ENCODE measurements around the gene IRX4.
A peak's percentile ranks its signal among the peaks of the same experiment; 100 is the strongest.

IRX4 gene

GRCh38 chr5:1909346-1909985 lies 26.7 kb upstream of the IRX4 start:
- H3K4me3 ChIP-seq (replicated peaks in 1 of 2; ENCODE audit: low read depth in 2 of 2, low read length in 2 of 2), result no peak overlapping the region
- DNase-seq (ENCODE audit: low read depth in 2 of 2), result no peak
- TF ChIP-seq, protein P1, sequence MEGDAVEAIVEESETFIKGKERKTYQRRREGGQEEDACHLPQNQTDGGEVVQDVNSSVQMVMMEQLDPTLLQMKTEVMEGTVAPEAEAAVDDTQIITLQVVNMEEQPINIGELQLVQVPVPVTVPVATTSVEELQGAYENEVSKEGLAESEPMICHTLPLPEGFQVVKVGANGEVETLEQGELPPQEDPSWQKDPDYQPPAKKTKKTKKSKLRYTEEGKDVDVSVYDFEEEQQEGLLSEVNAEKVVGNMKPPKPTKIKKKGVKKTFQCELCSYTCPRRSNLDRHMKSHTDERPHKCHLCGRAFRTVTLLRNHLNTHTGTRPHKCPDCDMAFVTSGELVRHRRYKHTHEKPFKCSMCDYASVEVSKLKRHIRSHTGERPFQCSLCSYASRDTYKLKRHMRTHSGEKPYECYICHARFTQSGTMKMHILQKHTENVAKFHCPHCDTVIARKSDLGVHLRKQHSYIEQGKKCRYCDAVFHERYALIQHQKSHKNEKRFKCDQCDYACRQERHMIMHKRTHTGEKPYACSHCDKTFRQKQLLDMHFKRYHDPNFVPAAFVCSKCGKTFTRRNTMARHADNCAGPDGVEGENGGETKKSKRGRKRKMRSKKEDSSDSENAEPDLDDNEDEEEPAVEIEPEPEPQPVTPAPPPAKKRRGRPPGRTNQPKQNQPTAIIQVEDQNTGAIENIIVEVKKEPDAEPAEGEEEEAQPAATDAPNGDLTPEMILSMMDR (IDR thresholded peaks at IDR 0.05; ENCODE audit: low read depth, low read length), result no peak

DNA sequence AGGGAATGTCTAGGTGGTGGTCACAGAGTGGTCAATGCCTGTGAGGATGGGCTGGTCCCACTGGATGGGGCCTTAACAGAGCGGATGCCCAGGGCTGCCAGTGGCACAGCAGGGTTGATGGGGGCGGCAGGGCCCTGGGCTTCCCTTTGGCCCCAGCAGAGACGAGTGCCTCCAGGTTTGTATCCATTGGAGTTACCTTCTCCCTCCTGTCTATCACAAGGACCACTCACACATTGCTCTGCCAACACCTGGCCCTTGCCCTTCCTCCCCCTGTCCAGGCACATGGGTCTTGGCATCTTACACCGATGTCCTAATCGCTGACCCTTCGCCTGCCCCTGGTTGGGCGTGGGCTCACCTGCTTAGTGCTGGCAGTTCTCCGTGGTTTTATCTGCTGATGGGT lies 26.2 kb upstream of the IRX4 start:
- TF ChIP-seq, protein P1 (IDR thresholded peaks at IDR 0.05; ENCODE audit: low read depth, low read length), result no peak
- no peak for DNase-seq (ENCODE audit: low read depth in 2 of 2)
- no peak overlapping the region for H3K4me3 ChIP-seq (replicated peaks in 1 of 2; ENCODE audit: low read depth in 2 of 2, low read length in 2 of 2)

- no peak for DNase-seq (ENCODE audit: low read depth in 2 of 2)
- TF ChIP-seq, protein P1 (IDR thresholded peaks at IDR 0.05; ENCODE audit: low read depth, low read length), result no peak
- no peak overlapping the region for H3K4me3 ChIP-seq (replicated peaks in 1 of 2; ENCODE audit: low read depth in 2 of 2, low read length in 2 of 2)
Observed at GRCh38 chr5:1907616-1908015, 24.9 kb upstream of the IRX4 start.

GRCh38 chr5:1905108-1905507 lies 22.4 kb upstream of the IRX4 start:
- TF ChIP-seq, protein P1 (IDR thresholded peaks at IDR 0.05; ENCODE audit: low read depth, low read length), result no peak
- DNase-seq (ENCODE audit: low read depth in 2 of 2), result no peak
- no peak overlapping the region for H3K4me3 ChIP-seq (replicated peaks in 1 of 2; ENCODE audit: low read depth in 2 of 2, low read length in 2 of 2)

DNA sequence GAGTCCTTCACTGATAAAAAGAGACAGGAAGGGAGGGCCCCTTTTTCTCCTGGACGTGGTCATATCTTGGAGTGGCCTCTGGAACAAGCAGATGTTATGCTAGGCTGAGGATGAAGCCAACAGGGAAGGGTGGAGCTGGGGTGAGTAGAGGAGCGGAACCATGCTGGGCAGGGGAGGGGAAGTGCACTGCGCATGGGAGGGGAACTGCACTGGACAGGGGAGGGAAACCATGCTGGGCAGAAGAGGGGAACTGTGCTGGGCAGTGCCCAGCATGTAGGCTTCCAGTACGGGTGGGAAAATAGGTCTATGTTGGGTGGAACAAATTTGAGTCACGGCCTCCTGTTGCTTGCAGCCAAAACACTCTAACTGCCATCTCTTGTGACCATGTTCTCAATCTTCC lies 19.3 kb upstream of the IRX4 start:
- no peak overlapping the region for H3K4me3 ChIP-seq (replicated peaks in 1 of 2; ENCODE audit: low read depth in 2 of 2, low read length in 2 of 2)
- TF ChIP-seq, protein P1 (IDR thresholded peaks at IDR 0.05; ENCODE audit: low read depth, low read length), result no peak
- no peak for DNase-seq (ENCODE audit: low read depth in 2 of 2)

DNA sequence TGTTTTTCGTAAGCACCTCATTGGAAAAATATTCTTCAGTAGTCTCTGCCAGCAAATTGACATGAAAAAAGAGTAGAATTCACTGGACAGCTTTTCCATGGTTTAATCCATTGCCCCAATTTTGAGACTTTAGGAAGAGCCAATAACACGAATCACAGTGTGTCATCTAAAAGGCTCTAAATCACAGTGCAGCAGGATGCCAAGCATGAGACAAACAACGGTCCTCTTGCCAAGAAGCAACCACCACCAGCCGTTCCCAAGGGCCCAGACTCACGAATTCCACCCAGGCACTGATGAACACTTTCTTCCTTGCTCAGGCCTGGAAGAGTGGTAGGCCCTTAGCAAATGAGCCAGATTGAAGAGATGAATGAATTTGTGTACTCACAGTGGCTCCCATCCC lies 18.3 kb upstream of the IRX4 start:
- peak in 1 of 2 donors; percentile 43 for DNase-seq (ENCODE audit: low read depth in 2 of 2)
- H3K4me3 ChIP-seq (replicated peaks in 1 of 2; ENCODE audit: low read depth in 2 of 2, low read length in 2 of 2), result no peak overlapping the region
- TF ChIP-seq, protein P1 (IDR thresholded peaks at IDR 0.05; ENCODE audit: low read depth, low read length), result no peak

DNA sequence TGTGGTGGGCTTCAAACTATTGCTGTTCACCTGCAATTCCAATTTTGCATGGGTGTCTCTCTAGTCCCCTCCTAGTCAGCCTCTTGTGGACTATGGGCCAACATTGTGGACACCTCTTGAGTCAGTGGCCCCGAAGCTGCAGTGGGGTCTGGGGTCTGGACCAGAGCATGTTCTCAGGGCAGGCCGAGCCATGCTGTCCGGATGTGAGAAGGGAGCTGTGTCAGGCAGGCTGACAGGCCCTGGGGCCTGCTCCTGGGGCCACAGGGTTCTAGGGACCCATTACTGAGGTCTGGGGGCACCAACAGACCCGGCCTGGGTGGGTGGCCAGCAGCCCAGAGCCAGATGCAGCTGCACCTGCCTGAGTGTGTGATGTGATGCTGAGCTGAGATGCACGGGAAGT lies 16.5 kb upstream of the IRX4 start:
- TF ChIP-seq, protein P1 (IDR thresholded peaks at IDR 0.05; ENCODE audit: low read depth, low read length), result no peak
- DNase-seq (ENCODE audit: low read depth in 2 of 2), result no peak

More for the DNA sequence above, 16.5 kb upstream of the IRX4 start:
- no peak overlapping the region for H3K4me3 ChIP-seq (replicated peaks in 1 of 2; ENCODE audit: low read depth in 2 of 2, low read length in 2 of 2)
